Nephron (organoid): ENCODE data around the gene TFRC.
A peak's percentile ranks its signal among the peaks of the same experiment; 100 is the strongest.
"Not testable (repeated sequence)": the region's sequence is repeated elsewhere in the genome, so short reads cannot be mapped to it uniquely, and the experiment has no call there.

Experiments
- H3K27ac Mint-ChIP-seq, 3 experiments: 2 replicates each; pipeline ENCODE4 v1.8.0; 2020; ENCODE audit warnings: mixed read lengths in 3 of 3, mild to moderate bottlenecking in 2 of 3, moderate library complexity in 1 of 3
- H3K27me3 Mint-ChIP-seq: 2 replicates; pipeline ENCODE4 v1.8.0; 2021; ENCODE audit warnings: low read depth, mild to moderate bottlenecking, moderate library complexity, mixed read lengths
- H3K36me3 Mint-ChIP-seq: 2 replicates; pipeline ENCODE4 v1.8.0; 2020; ENCODE audit warnings: low read depth, mixed read lengths
- H3K4me1 Mint-ChIP-seq: 2 replicates; pipeline ENCODE4 v1.8.0; 2020; ENCODE audit warnings: mixed read lengths
- H3K4me3 Mint-ChIP-seq, 3 experiments: 2 replicates each; pipeline ENCODE4 v1.8.0; 2020; ENCODE audit warnings: mild to moderate bottlenecking in 3 of 3, mixed read lengths in 3 of 3, moderate library complexity in 2 of 3
- H3K9me3 Mint-ChIP-seq: 2 replicates; pipeline ENCODE4 v1.8.0; 2020; ENCODE audit warnings: mixed read lengths
- TF ChIP-seq, protein P1 (sequence below), 3 experiments: fragments of 200-600 bp; sonication (generic); IDR thresholded peaks; one replicate each; pipeline ENCODE4 v1.5.0; 2021; ENCODE audit warnings: antibody characterized with exemption in 3 of 3; ENCODE audit not compliant: unreplicated experiment in 3 of 3

The TFRC gene

GRCh38 chr3:196075013-196075412 is 6.9 kb downstream of the TFRC start:
- Mint-ChIP-seq H3K27ac (no peak overlapping the region), H3K36me3 (peaks cover 39% of the 10 kb centered on the region), H3K4me3 (no peak overlapping the region), H3K9me3 (no peaks in the 10 kb centered on the region), H3K4me1 (peaks cover 9% of the 10 kb centered on the region), H3K27me3 (no peaks in the 10 kb centered on the region)
- TF ChIP-seq, protein P1, sequence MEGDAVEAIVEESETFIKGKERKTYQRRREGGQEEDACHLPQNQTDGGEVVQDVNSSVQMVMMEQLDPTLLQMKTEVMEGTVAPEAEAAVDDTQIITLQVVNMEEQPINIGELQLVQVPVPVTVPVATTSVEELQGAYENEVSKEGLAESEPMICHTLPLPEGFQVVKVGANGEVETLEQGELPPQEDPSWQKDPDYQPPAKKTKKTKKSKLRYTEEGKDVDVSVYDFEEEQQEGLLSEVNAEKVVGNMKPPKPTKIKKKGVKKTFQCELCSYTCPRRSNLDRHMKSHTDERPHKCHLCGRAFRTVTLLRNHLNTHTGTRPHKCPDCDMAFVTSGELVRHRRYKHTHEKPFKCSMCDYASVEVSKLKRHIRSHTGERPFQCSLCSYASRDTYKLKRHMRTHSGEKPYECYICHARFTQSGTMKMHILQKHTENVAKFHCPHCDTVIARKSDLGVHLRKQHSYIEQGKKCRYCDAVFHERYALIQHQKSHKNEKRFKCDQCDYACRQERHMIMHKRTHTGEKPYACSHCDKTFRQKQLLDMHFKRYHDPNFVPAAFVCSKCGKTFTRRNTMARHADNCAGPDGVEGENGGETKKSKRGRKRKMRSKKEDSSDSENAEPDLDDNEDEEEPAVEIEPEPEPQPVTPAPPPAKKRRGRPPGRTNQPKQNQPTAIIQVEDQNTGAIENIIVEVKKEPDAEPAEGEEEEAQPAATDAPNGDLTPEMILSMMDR (IDR thresholded peaks at IDR 0.05; ENCODE audit: unreplicated experiment in 3 of 3), result no peak

- Mint-ChIP-seq H3K4me1 (no peaks in the 10 kb centered on the region), H3K4me3 (no peak overlapping the region), H3K36me3 (peaks cover 43% of the 10 kb centered on the region), H3K27me3 (no peaks in the 10 kb centered on the region), H3K27ac (no peak overlapping the region), H3K9me3 (no peaks in the 10 kb centered on the region)
- TF ChIP-seq, protein P1 (IDR thresholded peaks at IDR 0.05; ENCODE audit: unreplicated experiment in 3 of 3), result peak; percentile 77 to 79 (median 79)
Measured at GRCh38 chr3:196073255-196073753, 8.6 kb downstream of the TFRC start.

GRCh38 chr3:196072313-196072712 is 9.6 kb downstream of the TFRC start:
- Mint-ChIP-seq H3K9me3 (no peaks in the 10 kb centered on the region), H3K4me3 (no peak overlapping the region), H3K4me1 (no peaks in the 10 kb centered on the region), H3K27me3 (no peaks in the 10 kb centered on the region), H3K36me3 (peaks cover 51% of the 10 kb centered on the region), H3K27ac (no peak overlapping the region)
- TF ChIP-seq, protein P1 (IDR thresholded peaks at IDR 0.05; ENCODE audit: unreplicated experiment in 3 of 3), result no peak

DNA sequence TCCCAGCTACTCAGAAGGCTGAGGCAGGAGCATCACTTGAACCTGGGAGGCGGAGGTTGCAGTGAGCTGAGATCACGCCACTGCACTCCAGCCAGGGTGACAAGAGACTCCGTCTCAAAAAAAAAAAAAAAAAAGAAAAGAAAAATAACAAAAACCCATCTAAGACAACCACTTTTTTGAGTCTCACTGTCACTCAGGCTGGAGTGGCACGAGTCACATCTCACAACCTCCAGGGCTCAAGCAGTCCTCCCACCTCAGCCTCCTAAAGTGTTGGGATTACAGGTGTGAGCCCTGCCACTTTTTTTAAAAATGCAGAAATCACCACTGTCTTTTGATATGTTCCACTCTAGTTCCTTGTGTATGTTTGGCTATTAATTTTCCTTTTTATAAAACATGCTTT is 13.1 kb downstream of the TFRC start:
- not testable (repeated sequence) for H3K4me1 Mint-ChIP-seq, H3K27me3 Mint-ChIP-seq, H3K27ac Mint-ChIP-seq, H3K4me3 Mint-ChIP-seq, H3K9me3 Mint-ChIP-seq
- H3K36me3 Mint-ChIP-seq, result peaks cover 68% of the 10 kb centered on the region

- H3K9me3 Mint-ChIP-seq, result no peaks in the 10 kb centered on the region
- H3K27ac Mint-ChIP-seq, result no peak overlapping the region
- no peak overlapping the region for H3K4me3 Mint-ChIP-seq
- no peaks in the 10 kb centered on the region for H3K4me1 Mint-ChIP-seq
- TF ChIP-seq, protein P1 (IDR thresholded peaks at IDR 0.05; ENCODE audit: unreplicated experiment in 3 of 3), result no peak
- peaks cover 70% of the 10 kb centered on the region for H3K36me3 Mint-ChIP-seq
- H3K27me3 Mint-ChIP-seq, result no peaks in the 10 kb centered on the region
Measured at GRCh38 chr3:196067439-196067838, 14.5 kb downstream of the TFRC start.

GRCh38 chr3:196063971-196064370 is 17.9 kb downstream of the TFRC start:
- Mint-ChIP-seq H3K27me3 (no peaks in the 10 kb centered on the region), H3K36me3 (peaks cover 73% of the 10 kb centered on the region), H3K9me3 (no peaks in the 10 kb centered on the region), H3K4me1 (no peaks in the 10 kb centered on the region), H3K27ac (no peak overlapping the region), H3K4me3 (no peak overlapping the region)
- TF ChIP-seq, protein P1 (IDR thresholded peaks at IDR 0.05; ENCODE audit: unreplicated experiment in 3 of 3), result no peak
